Right atrium auricular region (tissue), 2 donors: Measurements from ENCODE around the gene PDIK1L. TPM values are rescaled to one million over a fixed set of nuclear protein-coding genes. Genes with fewer than 3 reads are reported as not detected.

Experiments used
- DNase-seq: peaks from one replicate; pipeline ENCODE4 v3.0.0-alpha.2; 2019; ENCODE audit warnings: low spot score
- H3K27ac ChIP-seq, 2 donors: fragments of 200-600 bp; sonication (generic); 1 replicate in 1 of 2; 2 replicates in 1 of 2; pipeline ENCODE4 v1.5.1; 2016 to 2019
- H3K27me3 ChIP-seq, 2 donors: fragments of 200-600 bp; sonication (generic); one replicate each; pipeline versions ENCODE4 v1.5.1 to v1.6.0; 2017 to 2019
- H3K36me3 ChIP-seq: fragments of 200-600 bp; sonication (generic); one replicate; pipeline ENCODE4 v1.5.1; 2016
- H3K4me1 ChIP-seq, 2 donors: fragments of 200-600 bp; sonication (generic); one replicate each; pipeline versions ENCODE4 v1.5.1 to v1.6.0; 2017 to 2019
- H3K4me3 ChIP-seq, 2 donors: fragments of 200-600 bp; sonication (generic); 1 replicate in 1 of 2; 2 replicates in 1 of 2; pipeline ENCODE4 v1.5.1; 2017 to 2019; ENCODE audit warnings: mild to moderate bottlenecking in 1 of 2, moderate library complexity in 1 of 2
- H3K9me3 ChIP-seq, 2 donors: fragments of 200-600 bp; sonication (generic); one replicate each; pipeline ENCODE4 v1.5.1; 2019
- CTCF ChIP-seq, 2 donors: fragments of 200-600 bp; sonication (generic); IDR thresholded peaks; one replicate each; pipeline ENCODE4 v1.5.1; 2019; ENCODE audit warnings: antibody characterized with exemption in 2 of 2
- total RNA-seq, 2 donors: library from RNA; depleted of rRNA; stranded (reverse); fragments of >200 nt; gene quantifications; one replicate each; pipeline ENCODE4 v1.1.0, GENCODE V29; 2016

The PDIK1L gene
- total RNA-seq, 2 donors from 2014 or later = 3.0 to 3.4 TPM

DNA sequence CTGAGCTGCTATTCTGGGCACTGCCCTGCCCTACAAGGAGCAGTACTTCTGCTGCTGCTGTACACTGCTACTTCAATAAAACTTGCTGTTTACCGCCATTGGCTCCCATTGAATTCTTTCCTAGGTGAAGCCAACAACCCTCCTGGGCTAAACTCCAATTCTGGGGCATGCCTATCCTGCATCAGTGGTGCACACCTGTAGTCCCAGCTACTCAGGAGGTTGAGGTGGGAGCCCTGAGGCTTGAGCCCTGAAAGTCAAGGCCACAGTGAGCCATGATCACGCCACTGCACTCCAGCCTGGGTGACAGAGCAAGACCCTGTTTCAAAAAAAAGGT, 21.2 kb downstream of the PDIK1L start:
- Histone ChIP-seq H3K27me3 (no peaks in the 10 kb centered on the region), H3K9me3 (no peaks in the 10 kb centered on the region), H3K27ac (no peak overlapping the region), H3K4me1 (no peaks in the 10 kb centered on the region), H3K36me3 (no peaks in the 10 kb centered on the region), H3K4me3 (no peak overlapping the region)
- DNase-seq = no peak
- TF ChIP-seq CTCF (IDR thresholded peaks at IDR 0.05) = no peak

DNA sequence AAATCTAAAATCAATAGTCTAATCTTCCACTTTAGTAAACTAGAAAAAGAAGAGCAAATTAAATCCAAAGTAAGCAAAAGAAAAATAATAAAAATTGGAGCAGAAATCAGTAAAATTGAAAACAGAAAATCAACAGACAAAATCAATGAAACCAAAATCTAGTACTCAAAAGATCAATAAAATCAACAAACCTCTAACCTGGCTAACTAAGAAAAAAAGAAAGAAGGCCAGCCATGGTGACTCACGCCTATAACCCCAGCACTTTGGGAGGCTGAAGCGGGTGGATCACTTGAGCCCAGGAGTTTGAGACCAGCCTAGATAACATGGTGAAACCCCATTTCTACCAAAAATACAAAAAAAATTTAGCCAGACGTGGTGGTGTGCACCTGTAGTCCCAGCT, 22.8 kb downstream of the PDIK1L start:
- H3K36me3 ChIP-seq = no peaks in the 10 kb centered on the region
- no peak for TF ChIP-seq CTCF (IDR thresholded peaks at IDR 0.05)

DNA sequence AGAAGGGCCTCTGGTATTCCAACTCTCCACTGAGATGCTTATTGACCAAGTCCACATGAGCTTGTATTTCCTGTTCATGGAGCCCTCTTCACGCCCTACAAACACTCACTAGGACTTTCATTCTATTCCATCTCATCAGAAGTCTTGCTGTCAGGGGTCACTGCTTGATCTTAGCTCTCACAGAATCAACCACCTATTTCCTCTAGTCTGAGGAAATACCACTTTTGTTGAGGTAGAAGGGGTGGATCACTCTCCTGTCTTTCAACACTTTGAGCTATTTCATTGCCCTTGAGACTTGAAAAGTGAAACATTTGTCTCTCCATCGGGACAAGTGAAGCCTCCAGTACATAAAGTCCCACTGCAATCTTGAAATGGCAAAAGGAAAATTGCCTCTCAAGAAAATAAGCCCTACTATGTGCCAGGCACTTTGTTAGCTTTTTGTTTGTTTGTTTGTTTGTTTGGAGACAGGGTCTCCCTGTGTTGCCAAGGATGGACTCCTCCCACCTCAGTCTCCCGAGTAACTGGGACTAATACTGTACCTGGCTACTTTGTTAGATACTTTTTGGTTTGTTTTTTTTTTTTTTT, 27.4 kb downstream of the PDIK1L start:
- H3K36me3 ChIP-seq = no peaks in the 10 kb centered on the region
- H3K4me3 ChIP-seq = no peak overlapping the region
- no peaks in the 10 kb centered on the region for H3K9me3 ChIP-seq
- no peak overlapping the region for H3K27ac ChIP-seq
- H3K4me1 ChIP-seq = no peaks in the 10 kb centered on the region
- no peak for TF ChIP-seq CTCF (IDR thresholded peaks at IDR 0.05)
- DNase-seq = no peak
- no peaks in the 10 kb centered on the region for H3K27me3 ChIP-seq

More for the DNA sequence above, 22.8 kb downstream of the PDIK1L start:
- Histone ChIP-seq H3K9me3 (no peaks in the 10 kb centered on the region), H3K27ac (no peak overlapping the region), H3K4me1 (no peaks in the 10 kb centered on the region), H3K27me3 (no peaks in the 10 kb centered on the region), H3K4me3 (no peak overlapping the region)
- DNase-seq = no peak

DNA sequence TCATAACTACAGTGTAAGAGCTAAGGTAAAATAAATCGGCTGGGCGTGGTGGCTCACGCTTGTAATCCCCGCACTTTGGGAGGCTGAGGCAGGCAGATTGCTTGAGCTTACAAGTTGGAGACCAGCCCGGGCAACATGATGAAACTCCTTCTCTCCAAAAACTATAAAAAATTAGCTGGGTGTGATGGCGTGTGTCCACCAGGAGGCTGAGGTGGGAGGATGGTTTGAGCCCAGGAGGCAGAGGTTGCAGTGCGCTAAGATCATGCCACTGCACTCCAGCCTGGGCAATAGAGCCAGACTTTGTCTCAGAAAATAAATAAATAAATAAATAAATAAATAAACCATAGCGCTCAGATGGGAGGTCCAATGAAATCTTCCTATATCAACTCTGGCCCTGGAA, 30.5 kb downstream of the PDIK1L start:
- Histone ChIP-seq H3K9me3 (no peaks in the 10 kb centered on the region), H3K36me3 (no peaks in the 10 kb centered on the region), H3K27me3 (no peaks in the 10 kb centered on the region), H3K27ac (no peak overlapping the region), H3K4me3 (no peak overlapping the region), H3K4me1 (peaks cover 0 to 7% of the 10 kb centered on the region in 2 donors)
- DNase-seq = peak; percentile 51
- no peak for TF ChIP-seq CTCF (IDR thresholded peaks at IDR 0.05)

DNA sequence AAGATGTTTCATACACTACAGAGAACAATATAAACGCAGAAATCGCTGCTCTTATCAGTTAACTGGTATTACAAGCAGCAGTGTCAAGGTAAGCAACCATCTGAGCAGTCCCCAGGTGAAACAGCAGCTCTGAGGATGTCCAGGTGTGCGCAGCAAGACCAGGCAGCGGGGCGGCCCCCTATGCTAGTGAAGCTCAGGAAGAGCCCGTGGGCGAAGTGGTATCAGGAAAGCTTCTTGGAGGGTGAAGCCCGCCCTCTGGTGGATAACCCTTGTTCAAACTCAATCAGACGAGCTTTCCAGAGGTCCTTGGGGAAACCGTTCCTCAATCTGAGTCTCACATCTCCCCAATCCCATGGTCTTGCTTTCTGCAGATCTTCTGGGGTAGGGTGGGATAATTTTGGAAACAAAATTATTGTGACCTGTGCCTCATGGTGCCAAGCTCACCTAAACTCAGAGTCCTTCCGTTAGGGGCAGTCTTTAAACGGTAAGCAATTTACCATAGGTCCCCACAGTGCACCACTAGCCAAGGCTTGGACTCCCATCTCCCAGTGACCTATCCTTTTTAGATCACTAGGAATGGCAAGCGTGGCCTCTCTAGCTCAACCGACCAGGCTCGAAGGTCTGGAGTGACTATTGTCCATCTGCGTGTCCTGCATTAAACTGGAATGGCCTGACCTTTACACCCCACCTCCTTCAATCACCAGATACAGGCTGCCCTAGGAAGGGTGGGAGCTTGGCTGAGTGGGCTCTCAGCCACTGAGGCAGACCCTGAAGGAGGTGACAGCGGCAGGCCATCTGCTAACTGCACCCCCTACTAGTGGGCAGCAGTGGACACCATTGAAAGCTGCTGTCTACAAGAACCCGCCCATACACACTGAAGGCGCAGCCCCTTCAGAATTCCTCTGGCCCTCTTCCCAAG, 33.7 kb downstream of the PDIK1L start:
- H3K27ac ChIP-seq = no peak overlapping the region
- DNase-seq = peak; percentile 90
- peaks cover 0 to 7% of the 10 kb centered on the region in 2 donors for H3K4me1 ChIP-seq
- peak; percentile 50 to 85 for TF ChIP-seq CTCF (IDR thresholded peaks at IDR 0.05)
- no peak overlapping the region for H3K4me3 ChIP-seq
- no peaks in the 10 kb centered on the region for H3K27me3 ChIP-seq
- no peaks in the 10 kb centered on the region for H3K36me3 ChIP-seq
- H3K9me3 ChIP-seq = no peaks in the 10 kb centered on the region
